K562 (cell line): ENCODE data around the gene TFPI2. TPM values are rescaled to one million over a fixed set of nuclear protein-coding genes. Genes with fewer than 3 reads are reported as not detected.

Experiments used
- ATAC-seq: fragments of 200-7000 bp; cut with Tn5 transposase; 3 replicates; pipeline ENCODE4 v1.9.1; 2020; ENCODE audit warnings: moderate library complexity
- BruUV-seq: library from RNA; stranded (reverse); fragments of 400-500 nt; replicated peaks from 2 replicates; lab custom pipeline; 2021; lab: Mats Ljungman, UMichigan
- CTCF ChIA-PET: fragments of 300-600 bp; formaldehyde crosslinking; extraction: SDS; loops from one replicate; lab custom pipeline; 2021; ENCODE audit warnings: low intra/inter-chr PET ratio; lab: Yijun Ruan, JAX
- POLR2A ChIA-PET: fragments of 300-600, 350-650 bp; sonication (Branson Sonifier 250); formaldehyde crosslinking; extraction: SDS; loops from one replicate; lab custom pipeline; 2021; ENCODE audit warnings: antibody characterized with exemption, inconsistent platforms; lab: Yijun Ruan, JAX
- DNase-seq, 4 experiments: peaks; one replicate each; pipeline versions ENCODE4 v3.0.0 to v3.0.0-alpha.2; 2011 to 2018; ENCODE audit warnings: low spot score in 3 of 4, mixed read lengths in 3 of 4; ENCODE audit errors: extremely low read depth in 1 of 4
- FAIRE-seq: peaks from 2 replicates; lab custom pipeline; 2011; peaks lifted over from hg19 to GRCh38; lab: Jason Lieb, UNC
- H2AFZ ChIP-seq: 2 replicates; pipeline ENCODE4 v1.6.0; 2011; ENCODE audit warnings: low read depth, low read length, control low read depth, inconsistent platforms
- H3K27ac ChIP-seq: fragments of 200-600 bp; 3 replicates; pipeline ENCODE4 v1.8.0; 2011; ENCODE audit warnings: low read depth, mild to moderate bottlenecking, control low read depth, inconsistent platforms, low read length, moderate library complexity, mixed read lengths; ENCODE audit errors: extremely low read depth
- H3K27me3 ChIP-seq, 2 experiments: fragments of 300-600 bp in 1 of 2; 2 replicates in 1 of 2; 3 replicates in 1 of 2; pipeline versions ENCODE4 v1.6.0 to v1.8.0; 2011; ENCODE audit warnings: inconsistent platforms in 2 of 2, low read length in 2 of 2, mild to moderate bottlenecking in 1 of 2, mixed read lengths in 1 of 2, moderate library complexity in 1 of 2; ENCODE audit not compliant: control insufficient read depth in 2 of 2, insufficient read depth in 2 of 2
- H3K36me3 ChIP-seq: fragments of 300-600 bp; 3 replicates; pipeline ENCODE4 v1.8.0; 2011; ENCODE audit warnings: mild to moderate bottlenecking, low read length, inconsistent platforms; ENCODE audit not compliant: control insufficient read depth, insufficient read depth
- H3K4me1 ChIP-seq, 2 experiments: fragments of 200-600 bp in 1 of 2; replicated peaks in 1 of 2; 2 replicates in 1 of 2; 3 replicates in 1 of 2; pipeline versions ENCODE4 v1.5.1 to v1.8.0; 2011; ENCODE audit warnings: inconsistent platforms in 2 of 2, low read length in 2 of 2, mild to moderate bottlenecking in 1 of 2, mixed read lengths in 1 of 2, moderate library complexity in 1 of 2; ENCODE audit not compliant: control insufficient read depth in 2 of 2, insufficient read depth in 2 of 2
- H3K4me2 ChIP-seq: 2 replicates; pipeline ENCODE4 v1.6.1; 2011; ENCODE audit warnings: low read length, control low read depth, inconsistent platforms, mixed read lengths; ENCODE audit not compliant: insufficient read depth
- H3K4me3 ChIP-seq: fragments of 200-600 bp; sonication (generic), shearing (Covaris generic); 2 replicates; pipeline ENCODE4 v1.5.1; 2016; ENCODE audit warnings: control low read depth, inconsistent platforms
- H3K79me2 ChIP-seq: fragments of 200-600 bp; 3 replicates; pipeline ENCODE4 v1.8.0; 2011; ENCODE audit warnings: low read length, inconsistent platforms; ENCODE audit not compliant: control insufficient read depth, insufficient read depth
- H3K9ac ChIP-seq, 2 experiments: 2 replicates each; pipeline versions ENCODE4 v1.6.0 to v1.6.1; 2011; ENCODE audit warnings: low read depth in 2 of 2, low read length in 2 of 2, control low read depth in 1 of 2, inconsistent platforms in 1 of 2, mild to moderate bottlenecking in 1 of 2, mixed read lengths in 1 of 2; ENCODE audit not compliant: insufficient read depth in 1 of 2
- H3K9me1 ChIP-seq: one replicate; pipeline ENCODE4 v1.6.0; 2011; ENCODE audit warnings: inconsistent platforms, mild to moderate bottlenecking, low read length, moderate library complexity; ENCODE audit not compliant: control insufficient read depth, insufficient read depth
- H3K9me3 ChIP-seq: replicated peaks from 2 replicates; pipeline ENCODE4 v1.5.1; 2011; ENCODE audit warnings: low read depth, low read length, inconsistent platforms; ENCODE audit not compliant: control insufficient read depth, insufficient read depth
- H4K20me1 ChIP-seq: replicated peaks from 2 replicates; pipeline ENCODE4 v1.6.1; 2011; ENCODE audit warnings: low read length, inconsistent platforms, mixed read lengths; ENCODE audit not compliant: control insufficient read depth, insufficient read depth
- DACH1 ChIP-seq: fragments of 450-650 bp; IDR thresholded peaks from 2 replicates; pipeline ENCODE4 v1.6.1; 2018; ENCODE audit not compliant: partially characterized antibody
- HDAC8 ChIP-seq: fragments of 450-650 bp; IDR thresholded peaks from 2 replicates; pipeline ENCODE4 v1.6.1; 2016; ENCODE audit warnings: mild to moderate bottlenecking, missing genetic modification characterization, moderate library complexity, missing compliant biosample characterization
- ILK ChIP-seq: fragments of 450-650 bp; IDR thresholded peaks from 2 replicates; pipeline ENCODE4 v1.6.1; 2016; ENCODE audit warnings: missing genetic modification characterization, low read depth, mild to moderate bottlenecking, missing compliant biosample characterization, moderate library complexity, borderline replicate concordance
- IRF1 ChIP-seq: sonication (generic); formaldehyde crosslinking; IDR thresholded peaks from 2 replicates; pipeline ENCODE4 v1.8.0; 2022; ENCODE audit warnings: missing genetic modification reagents, mild to moderate bottlenecking, borderline replicate concordance
- MEF2A ChIP-seq: IDR thresholded peaks from 2 replicates; pipeline ENCODE4 v1.6.1; 2011; ENCODE audit warnings: low read depth, mild to moderate bottlenecking, low read length, moderate library complexity; ENCODE audit not compliant: control insufficient read depth
- PCBP2 ChIP-seq: fragments of 200-400 bp; formaldehyde crosslinking; IDR thresholded peaks from 2 replicates; pipeline ENCODE4 v1.6.1; 2018; ENCODE audit warnings: low read length, low read depth, mild to moderate bottlenecking, moderate library complexity; ENCODE audit not compliant: poor library complexity, severe bottlenecking
- RBM25 ChIP-seq: fragments of 200-400 bp; formaldehyde crosslinking; IDR thresholded peaks from 2 replicates; pipeline ENCODE4 v1.6.1; 2018; ENCODE audit warnings: low read length, low read depth, moderate library complexity; ENCODE audit not compliant: severe bottlenecking
- SMARCC2 ChIP-seq: fragments of 450-650 bp; IDR thresholded peaks from 2 replicates; pipeline ENCODE4 v1.6.1; 2017; ENCODE audit warnings: antibody characterized with exemption, moderate library complexity, mild to moderate bottlenecking, low read depth
- WHSC1 ChIP-seq: IDR thresholded peaks from one replicate; pipeline ENCODE4 v1.6.1; 2012; ENCODE audit warnings: low read length, control low read depth, inconsistent platforms
- YBX1 ChIP-seq: fragments of 450-650 bp; IDR thresholded peaks from 2 replicates; pipeline ENCODE4 v1.7.1; 2016; ENCODE audit warnings: mild to moderate bottlenecking
- WGBS: fragments of 100-300 bp; shearing (Covaris generic); methylation state at CpG from one replicate; pipeline ENCODE4 v1.1.6; 2016; ENCODE audit warnings: low coverage, mixed read lengths; ENCODE audit not compliant: insufficient coverage; ENCODE audit errors: missing lambda C conversion rate; 5-methylcytosine and 5-hydroxymethylcytosine counted together
- in situ Hi-C: fragments of 300-500 bp; cut with MboI; formaldehyde crosslinking; loops from 4 replicates; pipeline ENCODE4 v1.15.0; 2018; ENCODE audit warnings: inconsistent platforms, mixed read lengths
- intact Hi-C: fragments of 100-400 bp; cut with micrococcal nuclease; formaldehyde crosslinking; loops from 2 replicates; pipeline ENCODE4 v1.14.2; 2022
- polyA plus RNA-seq, 8 experiments: library from polyadenylated mRNA; depleted of rRNA in 4 of 8; stranded (reverse) in 5 of 8; unstranded in 3 of 8; fragments of >200 nt; fragmentation: Nextera tagmentation in 2 of 8; fragmentation: Illumina TruSeq in 1 of 8; extraction: Ambion mirVana in 2 of 8; extraction: Trizol in 1 of 8; gene quantifications; 2 replicates each; pipeline versions ENCODE4 v1.2.1 to v1.2.3, GENCODE V29; 2011 to 2014; ENCODE audit warnings: inconsistent platforms in 1 of 8, missing spikeins in 1 of 8
- total RNA-seq, 7 experiments: library from RNA; depleted of rRNA in 6 of 7; stranded (reverse); fragments of >200 nt in 6 of 7; fragmentation: Illumina TruSeq in 2 of 7; extraction: Trizol in 2 of 7; gene quantifications; 2 replicates each; pipeline versions ENCODE4 v1.2.1 to v1.2.3, GENCODE V29; 2011 to 2021; ENCODE audit warnings: low replicate concordance in 1 of 7
- TF ChIP-seq, protein P1 (sequence below): sonication (generic); formaldehyde crosslinking; IDR thresholded peaks from 2 replicates; pipeline ENCODE4 v1.8.0; 2022; ENCODE audit warnings: mild to moderate bottlenecking, missing genetic modification reagents
- TF ChIP-seq, protein P2 (sequence below): fragments of 450-650 bp; formaldehyde crosslinking; IDR thresholded peaks from 2 replicates; pipeline ENCODE4 v1.4.0; 2020; ENCODE audit warnings: mild to moderate bottlenecking, moderate library complexity
- TF ChIP-seq, protein P3 (sequence below): sonication (generic); formaldehyde crosslinking; IDR thresholded peaks from 2 replicates; pipeline ENCODE4 v1.8.1; 2023; ENCODE audit warnings: mild to moderate bottlenecking, missing genetic modification reagents, moderate library complexity

TFPI2 gene
- total and polyA plus RNA-seq, 9 of the 15 experiments (the other 6 are each of a cell fraction or from before 2014, with no cell fraction given), result 0.07 to 0.25 (median 0.11) TPM; not detected in 4

DNA sequence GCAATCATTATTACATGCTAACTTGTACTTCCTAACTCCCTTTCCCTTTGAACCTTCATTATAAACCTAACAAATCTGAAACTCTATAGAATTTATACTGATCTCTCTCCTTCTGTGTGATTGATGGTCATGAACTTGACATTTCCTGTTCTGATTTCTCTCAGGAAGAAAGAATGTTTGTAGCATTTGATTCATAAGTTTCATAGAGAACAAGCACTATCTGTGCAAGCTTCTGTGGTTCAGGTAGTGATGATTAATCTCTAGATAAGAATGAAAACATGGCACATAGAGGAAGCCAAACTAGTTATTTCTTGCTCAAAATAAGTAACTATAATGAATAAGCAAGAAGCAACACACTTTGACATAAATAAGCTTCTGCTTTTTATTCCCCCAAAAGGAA is 34.2 kb downstream of the TFPI2 start (continued):
- TF ChIP-seq, protein P1, sequence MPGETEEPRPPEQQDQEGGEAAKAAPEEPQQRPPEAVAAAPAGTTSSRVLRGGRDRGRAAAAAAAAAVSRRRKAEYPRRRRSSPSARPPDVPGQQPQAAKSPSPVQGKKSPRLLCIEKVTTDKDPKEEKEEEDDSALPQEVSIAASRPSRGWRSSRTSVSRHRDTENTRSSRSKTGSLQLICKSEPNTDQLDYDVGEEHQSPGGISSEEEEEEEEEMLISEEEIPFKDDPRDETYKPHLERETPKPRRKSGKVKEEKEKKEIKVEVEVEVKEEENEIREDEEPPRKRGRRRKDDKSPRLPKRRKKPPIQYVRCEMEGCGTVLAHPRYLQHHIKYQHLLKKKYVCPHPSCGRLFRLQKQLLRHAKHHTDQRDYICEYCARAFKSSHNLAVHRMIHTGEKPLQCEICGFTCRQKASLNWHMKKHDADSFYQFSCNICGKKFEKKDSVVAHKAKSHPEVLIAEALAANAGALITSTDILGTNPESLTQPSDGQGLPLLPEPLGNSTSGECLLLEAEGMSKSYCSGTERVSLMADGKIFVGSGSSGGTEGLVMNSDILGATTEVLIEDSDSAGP (CRISPR knock-in tag), result no peak
- TF ChIP-seq IRF1 (CRISPR knock-in tag) (no peak), DACH1 (no peak), SMARCC2 (no peak), HDAC8 (tag) (no peak)
- TF ChIP-seq, protein P2, sequence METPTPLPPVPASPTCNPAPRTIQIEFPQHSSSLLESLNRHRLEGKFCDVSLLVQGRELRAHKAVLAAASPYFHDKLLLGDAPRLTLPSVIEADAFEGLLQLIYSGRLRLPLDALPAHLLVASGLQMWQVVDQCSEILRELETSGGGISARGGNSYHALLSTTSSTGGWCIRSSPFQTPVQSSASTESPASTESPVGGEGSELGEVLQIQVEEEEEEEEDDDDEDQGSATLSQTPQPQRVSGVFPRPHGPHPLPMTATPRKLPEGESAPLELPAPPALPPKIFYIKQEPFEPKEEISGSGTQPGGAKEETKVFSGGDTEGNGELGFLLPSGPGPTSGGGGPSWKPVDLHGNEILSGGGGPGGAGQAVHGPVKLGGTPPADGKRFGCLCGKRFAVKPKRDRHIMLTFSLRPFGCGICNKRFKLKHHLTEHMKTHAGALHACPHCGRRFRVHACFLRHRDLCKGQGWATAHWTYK (CRISPR knock-in tag), result no peak
- TF ChIP-seq, all 486 proteins: peak for 0

DNA sequence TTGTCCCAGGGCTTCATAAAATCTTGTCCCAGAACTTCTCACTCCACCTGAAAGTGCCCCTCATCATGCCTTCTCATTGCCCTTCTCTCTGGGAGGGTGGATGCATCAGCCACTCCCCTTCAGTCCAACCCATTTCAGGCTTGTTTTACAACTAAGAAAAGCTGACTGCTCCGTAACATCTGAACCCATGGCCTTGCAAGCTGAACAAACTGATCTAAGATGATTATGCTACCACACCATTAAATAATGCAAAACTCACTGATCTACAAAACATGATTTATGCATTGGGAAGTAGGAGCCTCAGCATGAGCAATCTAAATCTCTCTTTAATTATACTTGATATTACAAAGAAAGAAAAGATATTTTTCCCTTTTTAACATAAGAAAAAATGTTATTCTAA is 34.8 kb downstream of the TFPI2 start:
- FAIRE-seq (no peak), DNase-seq (no peak), ATAC-seq (no peak)
- Histone ChIP-seq H3K4me3 (no peak overlapping the region), H3K9me1 (no peaks in the 10 kb centered on the region), H3K27ac (no peak overlapping the region), H4K20me1 (no peaks in the 10 kb centered on the region), H3K4me2 (no peak overlapping the region), H3K79me2 (no peaks in the 10 kb centered on the region), H3K9ac (no peak overlapping the region), H3K36me3 (no peaks in the 10 kb centered on the region), H2AFZ (no peak overlapping the region), H3K9me3 (no peaks in the 10 kb centered on the region), H3K4me1 (no peaks in the 10 kb centered on the region), H3K27me3 (no peaks in the 10 kb centered on the region)
- ChIA-PET CTCF (no interaction called here), POLR2A (no interaction called here)
- 0% methylated on average over 1 of the region's 1 CpG for WGBS
- intact Hi-C loops, result no loop called here
- BruUV-seq, result no TSS peak
- in situ Hi-C loops, result no loop called here
- no peak for TF ChIP-seq WHSC1
- TF ChIP-seq, protein P3, sequence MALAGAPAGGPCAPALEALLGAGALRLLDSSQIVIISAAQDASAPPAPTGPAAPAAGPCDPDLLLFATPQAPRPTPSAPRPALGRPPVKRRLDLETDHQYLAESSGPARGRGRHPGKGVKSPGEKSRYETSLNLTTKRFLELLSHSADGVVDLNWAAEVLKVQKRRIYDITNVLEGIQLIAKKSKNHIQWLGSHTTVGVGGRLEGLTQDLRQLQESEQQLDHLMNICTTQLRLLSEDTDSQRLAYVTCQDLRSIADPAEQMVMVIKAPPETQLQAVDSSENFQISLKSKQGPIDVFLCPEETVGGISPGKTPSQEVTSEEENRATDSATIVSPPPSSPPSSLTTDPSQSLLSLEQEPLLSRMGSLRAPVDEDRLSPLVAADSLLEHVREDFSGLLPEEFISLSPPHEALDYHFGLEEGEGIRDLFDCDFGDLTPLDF (CRISPR knock-in tag), result no peak
- no peak for TF ChIP-seq ILK (tag)
- no peak for TF ChIP-seq PCBP2
- no peak for TF ChIP-seq YBX1
- no peak for TF ChIP-seq MEF2A
- TF ChIP-seq RBM25, result no peak
